Stomach (tissue), 9 donors: ENCODE measurements around the gene MSI2. TPM values are rescaled to one million over a fixed set of nuclear protein-coding genes. Genes with fewer than 3 reads are reported as not detected.

Experiments
- DNase-seq, 2 donors: peaks; one replicate each; pipeline versions ENCODE4 v3.0.0 to v3.0.0-alpha.2; 2013 to 2019
- H3K27ac ChIP-seq, 5 donors: fragments of 200-600 bp in 4 of 5; sonication (generic) in 4 of 5; one replicate each; pipeline ENCODE4 v1.5.1; 2013 to 2019; ENCODE audit warnings: mild to moderate bottlenecking in 1 of 5, moderate library complexity in 1 of 5
- H3K27me3 ChIP-seq, 3 donors: fragments of 200-600 bp; sonication (generic); one replicate each; pipeline ENCODE4 v1.5.1; 2017 to 2019; ENCODE audit warnings: mixed run types in 1 of 3
- H3K36me3 ChIP-seq, 4 donors: fragments of 200-600 bp; sonication (generic); 1 replicate in 3 of 4; 2 replicates in 1 of 4; pipeline ENCODE4 v1.5.1; 2016 to 2019
- H3K4me1 ChIP-seq, 4 donors: fragments of 200-600 bp; sonication (generic); one replicate each; pipeline ENCODE4 v1.5.1; 2016 to 2019
- H3K4me3 ChIP-seq, 4 donors: fragments of 200-600 bp; sonication (generic) in 3 of 4; one replicate each; pipeline ENCODE4 v1.5.1; 2016 to 2019; ENCODE audit warnings: mild to moderate bottlenecking in 1 of 4
- H3K9me3 ChIP-seq, 4 donors: fragments of 200-600 bp; sonication (generic); one replicate each; pipeline ENCODE4 v1.5.1; 2016 to 2019
- EP300 ChIP-seq: sonication (generic); formaldehyde crosslinking; IDR thresholded peaks from one replicate; pipeline ENCODE4 v1.6.1; 2017; ENCODE audit warnings: antibody characterized with exemption
- POLR2A ChIP-seq, 4 donors: fragments of 450-650 bp; IDR thresholded peaks; one replicate each; pipeline ENCODE4 v1.6.1; 2016; ENCODE audit warnings: antibody characterized with exemption in 4 of 4, control low read depth in 2 of 4, mild to moderate bottlenecking in 1 of 4, moderate library complexity in 1 of 4
- POLR2AphosphoS5 ChIP-seq, 3 donors: sonication (generic); formaldehyde crosslinking; IDR thresholded peaks; one replicate each; pipeline ENCODE4 v1.6.1; 2016; ENCODE audit warnings: antibody characterized with exemption in 3 of 3
- WGBS, 5 donors: extraction: QIAGEN DNeasy Blood & Tissue Kit in 3 of 5; methylation state at CpG; one replicate each; pipeline versions ENCODE4 v1.1.5 to v1.1.7; 2013 to 2018; 5-methylcytosine and 5-hydroxymethylcytosine counted together
- intact Hi-C: fragments of 100-400 bp; cut with DNase I; formaldehyde crosslinking; loops from one replicate; pipeline ENCODE4 v1.15.1; 2023; ENCODE audit warnings: low total_unique reads
- polyA plus RNA-seq, 3 donors: library from polyadenylated mRNA; stranded (reverse); fragments of 200-250 nt; gene quantifications; one replicate each; pipeline ENCODE4 v1.2.3, GENCODE V29; 2013
- total RNA-seq, 5 donors: library from RNA; depleted of rRNA; stranded (reverse); fragments of >200 nt; gene quantifications; one replicate each; pipeline versions ENCODE4 v1.1.0 to v1.2.3, GENCODE V29; 2014 to 2016
- TF ChIP-seq, protein P1 (sequence below), 7 experiments: fragments of 450-650 bp in 4 of 7; fragments of 200-600 bp in 3 of 7; sonication (generic) in 3 of 7; IDR thresholded peaks; one replicate each; pipeline ENCODE4 v1.5.1; 2016 to 2019; ENCODE audit warnings: antibody characterized with exemption in 7 of 7, control low read depth in 2 of 7, mild to moderate bottlenecking in 1 of 7
- donor health status: healthy with polysubstance abuse.
- donor health status: Bipolar disorder and iron deficiency.
- donor health status: healthy.

Gene MSI2
- total and polyA plus RNA-seq, 8 donors: 8.3 to 72.4 (median 22.9) TPM

- no peaks in the 10 kb centered on the region for H3K9me3 ChIP-seq
- no peaks in the 10 kb centered on the region for H3K4me1 ChIP-seq
- no peaks in the 10 kb centered on the region for H3K27me3 ChIP-seq
- H3K27ac ChIP-seq: no peak overlapping the region
- intact Hi-C loops: no loop called here
- H3K36me3 ChIP-seq: peaks cover 0 to 18% (median 15%) of the 10 kb centered on the region in 4 donors
- H3K4me3 ChIP-seq: no peak overlapping the region
- no peak for DNase-seq
- WGBS, 5 donors: 82 to 94% (median 88%) methylated on average over 4 of the region's 4 CpGs
- TF ChIP-seq POLR2AphosphoS5 (IDR thresholded peaks at IDR 0.05) (no peak), EP300 (no peak), POLR2A (IDR thresholded peaks at IDR 0.05) (no peak)
- TF ChIP-seq, protein P1, sequence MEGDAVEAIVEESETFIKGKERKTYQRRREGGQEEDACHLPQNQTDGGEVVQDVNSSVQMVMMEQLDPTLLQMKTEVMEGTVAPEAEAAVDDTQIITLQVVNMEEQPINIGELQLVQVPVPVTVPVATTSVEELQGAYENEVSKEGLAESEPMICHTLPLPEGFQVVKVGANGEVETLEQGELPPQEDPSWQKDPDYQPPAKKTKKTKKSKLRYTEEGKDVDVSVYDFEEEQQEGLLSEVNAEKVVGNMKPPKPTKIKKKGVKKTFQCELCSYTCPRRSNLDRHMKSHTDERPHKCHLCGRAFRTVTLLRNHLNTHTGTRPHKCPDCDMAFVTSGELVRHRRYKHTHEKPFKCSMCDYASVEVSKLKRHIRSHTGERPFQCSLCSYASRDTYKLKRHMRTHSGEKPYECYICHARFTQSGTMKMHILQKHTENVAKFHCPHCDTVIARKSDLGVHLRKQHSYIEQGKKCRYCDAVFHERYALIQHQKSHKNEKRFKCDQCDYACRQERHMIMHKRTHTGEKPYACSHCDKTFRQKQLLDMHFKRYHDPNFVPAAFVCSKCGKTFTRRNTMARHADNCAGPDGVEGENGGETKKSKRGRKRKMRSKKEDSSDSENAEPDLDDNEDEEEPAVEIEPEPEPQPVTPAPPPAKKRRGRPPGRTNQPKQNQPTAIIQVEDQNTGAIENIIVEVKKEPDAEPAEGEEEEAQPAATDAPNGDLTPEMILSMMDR (IDR thresholded peaks at IDR 0.05): no peak
Measured at GRCh38 chr17:57650548-57650947, 394.2 kb downstream of the MSI2 start.

DNA sequence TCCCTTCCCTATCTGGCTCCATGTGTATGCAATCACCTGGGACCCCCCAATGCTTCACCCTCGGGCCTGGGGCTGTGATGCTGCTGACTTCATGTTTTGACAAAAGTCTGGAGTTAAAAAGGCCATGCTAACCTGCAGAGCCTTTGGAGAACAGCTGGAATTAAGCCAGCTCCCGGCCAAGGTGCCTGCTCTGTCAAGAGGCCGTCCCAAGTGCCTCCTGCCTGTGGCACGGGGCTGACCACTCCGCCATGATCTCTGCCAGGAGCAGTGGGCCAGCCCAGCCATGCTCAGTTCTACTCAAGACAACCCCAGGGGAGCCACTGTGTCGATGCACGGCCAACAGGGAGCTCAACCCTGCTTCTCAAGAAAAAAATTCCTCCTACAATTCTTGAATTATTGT lies 395.1 kb downstream of the MSI2 start:
- WGBS, 5 donors: 92 to 94% (median 94%) methylated on average over 3 to 7 of the region's 7 CpGs
- intact Hi-C loops: no loop called here
- Histone ChIP-seq H3K36me3 (peaks cover 0 to 21% (median 15%) of the 10 kb centered on the region in 4 donors), H3K9me3 (no peaks in the 10 kb centered on the region), H3K27ac (no peak overlapping the region), H3K27me3 (no peaks in the 10 kb centered on the region), H3K4me1 (no peaks in the 10 kb centered on the region), H3K4me3 (no peak overlapping the region)
- TF ChIP-seq POLR2A (IDR thresholded peaks at IDR 0.05) (no peak), POLR2AphosphoS5 (IDR thresholded peaks at IDR 0.05) (no peak), EP300 (no peak)
- TF ChIP-seq, protein P1 (IDR thresholded peaks at IDR 0.05): no peak
- DNase-seq: no peak

DNA sequence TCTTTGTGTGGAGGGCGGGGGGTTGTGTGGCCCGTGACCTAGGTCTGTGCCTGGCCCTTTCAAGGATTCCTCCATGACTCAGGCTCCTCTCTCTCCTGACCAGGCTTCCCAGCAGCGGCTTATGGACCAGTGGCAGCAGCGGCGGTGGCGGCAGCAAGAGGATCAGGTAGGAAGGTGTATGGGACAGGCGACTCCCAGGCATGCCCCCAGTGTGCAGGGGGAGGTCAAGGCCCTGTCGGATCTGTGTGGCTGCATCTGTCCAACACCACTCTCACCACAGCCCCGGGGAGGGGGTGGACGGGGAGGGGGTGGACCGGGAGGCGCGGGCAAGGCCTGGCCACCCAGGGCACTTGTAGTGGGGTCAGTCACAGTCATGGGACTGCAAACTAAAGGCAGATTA lies 395.7 kb downstream of the MSI2 start:
- TF ChIP-seq, protein P1 (IDR thresholded peaks at IDR 0.05): no peak
- no peak for TF ChIP-seq EP300
- no peak for TF ChIP-seq POLR2A (IDR thresholded peaks at IDR 0.05)
- TF ChIP-seq POLR2AphosphoS5 (IDR thresholded peaks at IDR 0.05): no peak
- no peaks in the 10 kb centered on the region for H3K9me3 ChIP-seq
- no peaks in the 10 kb centered on the region for H3K4me1 ChIP-seq
- no peak for DNase-seq
- no peak overlapping the region for H3K27ac ChIP-seq
- H3K4me3 ChIP-seq: no peak overlapping the region
- intact Hi-C loops: no loop called here
- H3K36me3 ChIP-seq: peaks cover 0 to 21% (median 15%) of the 10 kb centered on the region in 4 donors
- no peaks in the 10 kb centered on the region for H3K27me3 ChIP-seq
- WGBS, 5 donors: 92 to 98% (median 96%) methylated on average over 10 to 13 of the region's 13 CpGs

GRCh38 chr17:57652811-57653210 lies 396.5 kb downstream of the MSI2 start:
- no peak for DNase-seq
- no peak overlapping the region for H3K27ac ChIP-seq
- H3K4me3 ChIP-seq: no peak overlapping the region
- 84 to 92% (median 90%) methylated on average over 4 of the region's 4 CpGs for WGBS, 5 donors
- H3K36me3 ChIP-seq: peaks cover 0 to 21% (median 15%) of the 10 kb centered on the region in 4 donors
- no peaks in the 10 kb centered on the region for H3K4me1 ChIP-seq
- H3K9me3 ChIP-seq: no peaks in the 10 kb centered on the region
- TF ChIP-seq, protein P1 (IDR thresholded peaks at IDR 0.05): no peak
- TF ChIP-seq POLR2A (IDR thresholded peaks at IDR 0.05): no peak
- TF ChIP-seq POLR2AphosphoS5 (IDR thresholded peaks at IDR 0.05): no peak
- no peak for TF ChIP-seq EP300
- intact Hi-C loops: no loop called here
- H3K27me3 ChIP-seq: no peaks in the 10 kb centered on the region
